Peyer's patch (tissue), 4 donors: ENCODE results near the gene NTF3. TPM values are rescaled to one million over a fixed set of nuclear protein-coding genes. Genes with fewer than 3 reads are reported as not detected.

Experiments used
- DNase-seq, 3 donors: peaks; one replicate each; pipeline ENCODE4 v3.0.0-alpha.2; 2017 to 2019
- H3K27ac ChIP-seq, 4 donors: fragments of 200-600 bp; sonication (generic); one replicate each; pipeline ENCODE4 v1.5.1; 2016 to 2019
- H3K27me3 ChIP-seq, 2 donors: fragments of 200-600 bp; sonication (generic); one replicate each; pipeline ENCODE4 v1.5.1; 2019
- H3K36me3 ChIP-seq, 3 donors: fragments of 200-600 bp; sonication (generic); one replicate each; pipeline ENCODE4 v1.5.1; 2016 to 2019
- H3K4me1 ChIP-seq, 4 donors: fragments of 200-600 bp; sonication (generic); one replicate each; pipeline ENCODE4 v1.5.1; 2016 to 2019
- H3K4me3 ChIP-seq, 4 donors: fragments of 200-600 bp; sonication (generic); 1 replicate in 3 of 4; 2 replicates in 1 of 4; pipeline ENCODE4 v1.5.1; 2016 to 2019; ENCODE audit warnings: mild to moderate bottlenecking in 1 of 4
- H3K9me3 ChIP-seq, 4 donors: fragments of 200-600 bp; sonication (generic); one replicate each; pipeline ENCODE4 v1.5.1; 2016 to 2019; ENCODE audit warnings: mild to moderate bottlenecking in 1 of 4
- CTCF ChIP-seq, 6 experiments: fragments of 450-650 bp in 4 of 6; fragments of 200-600 bp in 2 of 6; sonication (generic) in 1 of 6; IDR thresholded peaks; one replicate each; pipeline ENCODE4 v1.5.1; 2017 to 2019; ENCODE audit warnings: antibody characterized with exemption in 6 of 6, mild to moderate bottlenecking in 3 of 6, moderate library complexity in 1 of 6
- POLR2A ChIP-seq, 2 donors: fragments of 450-650 bp; IDR thresholded peaks; one replicate each; pipeline ENCODE4 v1.5.1; 2017; ENCODE audit warnings: antibody characterized with exemption in 2 of 2, mild to moderate bottlenecking in 2 of 2, moderate library complexity in 2 of 2
- total RNA-seq, 4 donors: library from RNA; depleted of rRNA; stranded (reverse); fragments of >200 nt; gene quantifications; one replicate each; pipeline ENCODE4 v1.1.0, GENCODE V29; 2016

Gene NTF3
- total RNA-seq, 4 donors from 2014 or later = 1.4 TPM; not detected in 3

GRCh38 chr12:5509557-5509956, 77.6 kb downstream of the NTF3 start:
- no peak for DNase-seq
- Histone ChIP-seq H3K4me1 (peaks cover 0 to under 1% (median 0%) of the 10 kb centered on the region in 4 donors), H3K27me3 (no peaks in the 10 kb centered on the region)

GRCh38 chr12:5510251-5510805, 78.4 kb downstream of the NTF3 start:
- Histone ChIP-seq H3K4me1 (no peaks in the 10 kb centered on the region), H3K9me3 (no peaks in the 10 kb centered on the region), H3K36me3 (no peaks in the 10 kb centered on the region), H3K27me3 (no peaks in the 10 kb centered on the region), H3K27ac (no peak overlapping the region), H3K4me3 (no peak overlapping the region)
- no peak for DNase-seq
- TF ChIP-seq CTCF (IDR thresholded peaks at IDR 0.05) (no peak), POLR2A (IDR thresholded peaks at IDR 0.05) (no peak)

More at GRCh38 chr12:5509557-5509956, 77.6 kb downstream of the NTF3 start:
- Histone ChIP-seq H3K27ac (no peak overlapping the region), H3K9me3 (no peaks in the 10 kb centered on the region), H3K36me3 (no peaks in the 10 kb centered on the region), H3K4me3 (no peak overlapping the region)
- TF ChIP-seq POLR2A (IDR thresholded peaks at IDR 0.05) (no peak), CTCF (IDR thresholded peaks at IDR 0.05) (no peak)

- H3K4me1 ChIP-seq = no peaks in the 10 kb centered on the region
- H3K36me3 ChIP-seq = no peaks in the 10 kb centered on the region
- no peaks in the 10 kb centered on the region for H3K27me3 ChIP-seq
- H3K9me3 ChIP-seq = no peaks in the 10 kb centered on the region
- H3K27ac ChIP-seq = no peak overlapping the region
- TF ChIP-seq POLR2A (IDR thresholded peaks at IDR 0.05) (no peak), CTCF (IDR thresholded peaks at IDR 0.05) (no peak)
- H3K4me3 ChIP-seq = no peak overlapping the region
- DNase-seq = no peak
These were observed 79.3 kb downstream of the NTF3 start for GRCh38 chr12:5511256-5511643.

GRCh38 chr12:5511644-5512600, 80.0 kb downstream of the NTF3 start:
- TF ChIP-seq CTCF (IDR thresholded peaks at IDR 0.05) (peak in 4 of 6 experiments; percentile 25 to 48 (median 46)), POLR2A (IDR thresholded peaks at IDR 0.05) (no peak)
- no peaks in the 10 kb centered on the region for H3K36me3 ChIP-seq
- no peaks in the 10 kb centered on the region for H3K4me1 ChIP-seq
- H3K9me3 ChIP-seq = no peaks in the 10 kb centered on the region
- no peak overlapping the region for H3K27ac ChIP-seq
- no peak overlapping the region for H3K4me3 ChIP-seq
- no peak for DNase-seq
- no peaks in the 10 kb centered on the region for H3K27me3 ChIP-seq

GRCh38 chr12:5512601-5512970, 80.7 kb downstream of the NTF3 start:
- no peaks in the 10 kb centered on the region for H3K9me3 ChIP-seq
- no peak for DNase-seq
- TF ChIP-seq CTCF (IDR thresholded peaks at IDR 0.05) (no peak), POLR2A (IDR thresholded peaks at IDR 0.05) (no peak)
- H3K36me3 ChIP-seq = no peaks in the 10 kb centered on the region
- H3K4me3 ChIP-seq = no peak overlapping the region
- no peaks in the 10 kb centered on the region for H3K4me1 ChIP-seq
- H3K27me3 ChIP-seq = no peaks in the 10 kb centered on the region
- H3K27ac ChIP-seq = no peak overlapping the region
